HG03521 (cell line): ENCODE measurements around the gene SCFD2.
"Not testable (repeated sequence)": the region's sequence is repeated elsewhere in the genome, so short reads cannot be mapped to it uniquely, and the experiment has no call there.

Experiments used
- ATAC-seq: cut with Tn5 transposase; IDR thresholded peaks from one replicate; pipeline ENCODE4 v1.9.1; 2021; ENCODE audit warnings: mild to moderate bottlenecking, moderate library complexity; ENCODE audit not compliant: unreplicated experiment

Gene SCFD2

DNA sequence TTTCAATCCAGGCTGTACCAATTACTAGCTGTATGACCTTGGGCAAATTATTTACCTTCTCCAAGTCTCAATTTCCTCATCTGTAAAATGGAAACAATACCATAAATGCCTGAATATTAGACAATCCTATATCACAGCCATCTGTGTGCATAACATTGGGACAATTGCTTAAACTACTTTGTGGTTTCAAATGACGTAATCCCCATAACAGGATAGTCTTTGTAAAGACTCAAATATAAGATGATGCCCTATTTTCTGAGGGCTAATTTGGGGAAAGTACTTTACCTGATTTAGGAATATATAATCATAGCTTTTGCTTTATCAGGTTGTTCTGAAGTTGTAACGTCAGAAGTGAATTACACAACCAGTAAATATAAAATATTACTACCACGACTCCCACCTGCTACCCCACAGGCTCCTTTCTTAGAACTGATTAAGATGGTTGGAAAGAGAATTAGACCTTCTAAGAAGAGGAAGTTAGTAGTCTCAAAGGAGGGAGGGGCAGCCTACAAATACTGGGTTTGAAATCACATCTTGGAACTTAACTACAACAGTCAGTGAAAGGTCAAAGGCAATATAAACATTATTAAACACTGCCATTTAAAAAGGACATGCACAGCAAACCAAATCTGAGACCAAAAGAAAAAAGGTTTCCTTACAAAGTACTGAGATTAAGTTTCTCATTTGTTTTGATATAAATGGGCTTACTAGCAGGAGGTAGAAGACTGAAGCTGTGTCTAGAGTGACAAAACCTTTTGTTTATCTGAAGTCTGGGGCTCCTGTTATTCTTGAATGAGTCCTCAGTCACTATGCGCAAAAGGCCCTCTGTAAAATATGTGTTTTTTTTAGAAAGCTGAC is 215.0 kb downstream of the SCFD2 start:
- ATAC-seq: no peak

- ATAC-seq: no peak
Measured at GRCh38 chr4:53147711-53148110, 218.2 kb downstream of the SCFD2 start.

DNA sequence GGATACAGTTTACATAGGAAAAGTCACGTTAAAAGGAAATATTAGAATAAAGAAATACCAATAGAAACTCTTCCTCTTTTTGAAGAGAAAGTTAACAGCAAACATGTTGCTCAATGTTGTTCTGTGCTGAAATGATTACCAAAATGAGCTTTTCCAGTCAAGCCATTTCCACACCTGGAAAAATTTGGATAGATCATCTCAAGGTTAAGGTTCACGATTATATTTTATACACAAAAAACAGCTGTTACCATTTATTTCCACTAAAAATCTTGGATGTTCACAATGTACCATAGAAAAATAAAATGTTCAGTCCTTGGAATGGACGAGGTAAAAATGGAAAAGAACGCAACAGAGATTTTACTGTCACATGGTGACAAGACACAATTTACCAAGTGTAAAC is 218.7 kb downstream of the SCFD2 start:
- ATAC-seq: no peak

DNA sequence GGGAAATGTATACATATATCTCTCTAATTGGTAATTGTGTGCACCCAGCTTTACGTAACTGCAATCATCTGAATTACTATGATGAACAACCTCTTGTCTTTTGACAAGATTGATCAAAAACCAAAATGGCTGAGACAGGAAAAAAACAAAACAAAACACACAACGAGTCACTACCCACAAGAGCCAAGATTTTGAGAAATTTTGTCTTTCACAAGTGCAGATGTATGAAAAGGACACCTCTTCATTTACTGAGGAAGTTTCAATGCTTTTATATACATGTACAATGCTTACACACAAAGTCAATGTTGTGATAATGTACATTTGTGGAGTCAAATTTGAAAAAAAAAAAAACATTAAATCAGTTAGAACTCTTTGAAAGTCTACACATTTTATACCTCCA is 224.6 kb downstream of the SCFD2 start:
- ATAC-seq: no peak

- not testable (repeated sequence) for ATAC-seq
Measured at GRCh38 chr4:53139256-53139655, 226.6 kb downstream of the SCFD2 start.

DNA sequence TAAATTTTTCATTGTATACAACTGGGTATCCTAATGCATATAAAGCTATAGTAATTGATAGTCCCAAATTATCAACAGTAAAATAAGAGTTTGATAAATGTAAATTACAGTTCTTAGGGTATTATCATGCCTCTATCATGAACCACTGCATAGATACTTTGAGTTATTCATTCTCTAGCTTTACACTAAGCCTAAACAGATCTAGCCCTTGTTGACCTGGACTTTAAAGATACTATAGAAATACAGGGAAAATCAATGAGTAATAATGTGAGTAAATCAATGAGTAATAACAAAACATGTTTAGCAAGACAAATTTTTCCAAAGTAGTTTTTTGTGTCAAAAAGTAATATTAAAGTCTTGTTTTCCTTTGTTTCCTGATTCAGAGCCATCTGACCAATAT is 228.4 kb downstream of the SCFD2 start:
- no peak for ATAC-seq

DNA sequence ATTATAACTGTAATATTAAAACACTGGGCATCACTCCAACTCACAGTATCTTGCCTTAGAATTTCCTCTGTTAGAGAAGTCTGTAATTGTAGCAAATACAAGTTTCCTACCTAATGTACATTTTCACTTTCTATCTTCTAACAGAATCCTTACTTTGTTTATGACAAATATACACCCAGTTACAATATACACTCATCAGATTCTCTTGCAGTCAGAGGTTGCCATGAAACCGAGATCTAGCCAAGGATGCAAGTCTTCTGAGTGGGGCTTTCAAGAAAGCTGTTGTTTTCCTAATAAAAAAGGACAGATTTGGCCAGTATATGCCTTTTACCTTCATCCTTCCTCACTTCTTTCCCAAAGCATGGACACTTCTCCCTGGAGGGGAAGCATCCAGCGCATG is 228.9 kb downstream of the SCFD2 start:
- ATAC-seq: no peak

DNA sequence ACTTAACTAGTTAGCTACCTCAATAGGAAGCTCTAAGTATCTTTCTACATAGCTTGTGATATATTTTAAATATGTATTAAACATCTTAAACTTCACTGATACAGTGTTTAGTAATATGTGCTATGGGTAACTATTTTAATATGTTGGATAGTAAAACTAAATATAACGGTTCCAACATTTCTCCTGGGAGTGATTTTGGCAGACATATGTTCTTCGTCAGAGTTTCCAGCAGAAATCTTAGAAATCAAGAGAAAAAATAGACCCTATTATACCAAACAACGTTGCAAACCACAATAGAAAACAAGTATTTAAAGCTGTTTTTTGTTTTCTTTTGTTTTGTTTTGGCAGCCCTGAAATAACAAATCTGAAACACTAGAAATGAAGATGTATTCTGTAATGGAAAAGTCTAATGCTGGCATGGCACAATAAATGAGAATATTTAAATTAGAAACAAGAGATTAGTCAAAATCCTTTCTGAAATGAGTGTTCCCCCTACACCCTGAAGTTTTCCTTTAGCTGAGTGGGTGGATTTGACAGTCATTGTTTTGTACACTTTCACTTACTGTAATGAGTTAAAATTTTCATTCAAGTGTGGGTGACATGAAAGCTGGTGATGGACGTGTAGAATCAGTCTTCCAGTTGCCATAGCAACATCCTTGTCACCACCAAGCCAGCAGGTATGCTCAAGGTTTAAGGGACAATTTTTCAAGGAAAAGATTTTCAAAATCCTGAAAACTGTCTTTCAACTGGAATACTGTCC is 233.5 kb downstream of the SCFD2 start:
- no peak for ATAC-seq

- no peak for ATAC-seq
Measured at GRCh38 chr4:53131562-53131925, 234.3 kb downstream of the SCFD2 start.

- ATAC-seq: no peak
Measured at GRCh38 chr4:53130896-53131561, 234.8 kb downstream of the SCFD2 start.

DNA sequence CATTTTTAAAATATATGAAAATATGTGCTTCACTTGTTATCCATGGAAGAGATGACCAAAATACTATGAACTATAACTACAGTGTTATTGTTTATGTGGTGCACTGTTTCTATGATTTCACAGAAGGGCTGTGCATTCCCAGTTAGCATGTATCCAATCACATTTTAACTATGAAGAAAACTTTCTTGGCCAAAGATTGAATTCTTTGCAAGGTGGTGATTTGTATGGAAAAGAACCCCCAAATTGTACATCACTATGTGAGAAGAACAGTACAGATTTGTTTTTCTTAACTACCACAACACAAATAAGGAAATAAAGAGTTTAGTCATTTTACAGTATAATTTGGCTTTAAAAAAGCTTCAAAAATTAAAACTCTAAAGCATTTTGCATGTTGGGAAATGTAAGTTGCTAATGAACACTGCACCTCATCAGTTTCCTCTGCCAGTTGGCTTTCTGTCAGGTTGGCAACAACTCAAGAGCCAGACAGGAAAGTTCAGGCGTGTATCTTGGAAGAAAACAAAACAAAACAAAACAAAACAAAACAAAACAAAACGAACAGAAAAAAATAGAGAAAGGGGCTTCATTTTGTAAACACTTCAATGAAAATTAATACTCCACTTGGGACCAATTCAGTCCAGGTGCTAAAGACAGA is 237.0 kb downstream of the SCFD2 start:
- ATAC-seq: no peak

GRCh38 chr4:53128231-53128630 is 237.6 kb downstream of the SCFD2 start:
- ATAC-seq: no peak

DNA sequence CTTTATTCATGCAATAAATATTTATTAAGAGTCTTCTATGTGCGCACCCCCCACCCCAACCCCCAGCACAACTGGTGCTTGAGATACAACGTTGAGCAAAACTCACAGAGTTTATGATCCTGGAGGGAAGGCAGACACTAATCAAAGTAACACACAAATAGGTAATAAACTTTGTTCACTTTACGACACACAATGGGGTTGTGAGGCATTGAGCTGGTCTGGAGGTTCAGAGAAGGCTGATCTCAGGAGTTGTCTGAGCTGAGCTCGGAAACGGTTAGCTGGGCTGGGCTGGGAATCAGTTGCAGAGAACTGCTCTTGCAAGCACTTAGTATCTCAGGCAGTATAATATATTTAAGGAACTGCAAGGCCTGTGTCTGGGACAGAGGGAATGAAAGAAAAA is 238.5 kb downstream of the SCFD2 start:
- no peak for ATAC-seq

DNA sequence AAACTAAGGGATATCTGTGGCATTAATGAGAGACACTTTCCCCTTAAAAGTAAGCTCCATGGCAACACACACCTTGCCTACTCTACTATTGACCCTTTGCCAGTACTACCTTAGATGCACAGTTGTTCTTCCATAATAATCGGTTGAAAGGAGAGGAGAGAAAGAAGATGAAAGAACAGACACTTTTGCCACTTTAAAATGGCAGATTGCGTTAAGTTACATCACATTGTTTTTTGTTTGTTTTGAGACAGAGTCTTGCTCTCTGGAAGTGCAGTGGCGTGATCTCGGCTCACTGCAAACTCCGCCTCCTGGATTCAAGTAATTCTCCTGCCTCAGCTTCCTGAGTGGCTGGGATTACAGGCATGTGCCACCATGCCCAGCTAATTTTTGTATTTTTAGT is 239.8 kb downstream of the SCFD2 start:
- ATAC-seq: no peak

- ATAC-seq: no peak
Measured at GRCh38 chr4:53123819-53124218, 242.0 kb downstream of the SCFD2 start.

GRCh38 chr4:53123171-53123570 is 242.7 kb downstream of the SCFD2 start:
- ATAC-seq: no peak

- no peak for ATAC-seq
Measured at GRCh38 chr4:53122280-53123116, 243.4 kb downstream of the SCFD2 start.

DNA sequence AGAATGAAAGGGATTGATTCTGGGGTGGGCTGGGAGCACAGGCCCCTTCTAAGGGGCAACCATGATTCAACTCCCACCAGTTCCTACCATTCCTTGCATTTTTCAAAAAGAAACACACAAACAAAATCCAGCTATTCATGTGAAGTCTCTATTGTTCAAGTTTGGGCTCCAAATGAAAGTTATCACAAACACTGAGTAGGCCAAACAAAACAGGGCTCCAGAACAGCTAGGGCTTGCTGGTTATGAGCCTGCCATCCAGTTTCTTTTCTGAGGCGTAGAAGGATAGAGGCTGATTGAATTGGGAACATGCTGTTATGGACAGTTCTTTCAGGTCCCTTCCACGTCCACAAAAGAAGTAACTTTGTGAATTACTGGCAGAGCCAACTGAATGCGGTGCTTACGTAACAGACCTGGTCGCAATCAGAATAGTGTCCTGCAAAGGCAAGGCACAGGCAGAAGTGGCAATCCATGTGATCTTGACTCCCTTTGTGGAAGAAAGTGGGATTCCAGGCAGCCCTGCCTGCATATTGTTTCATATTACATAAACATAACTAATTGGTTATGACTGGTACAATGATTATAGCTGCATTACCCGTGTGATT is 244.5 kb downstream of the SCFD2 start:
- no peak for ATAC-seq

DNA sequence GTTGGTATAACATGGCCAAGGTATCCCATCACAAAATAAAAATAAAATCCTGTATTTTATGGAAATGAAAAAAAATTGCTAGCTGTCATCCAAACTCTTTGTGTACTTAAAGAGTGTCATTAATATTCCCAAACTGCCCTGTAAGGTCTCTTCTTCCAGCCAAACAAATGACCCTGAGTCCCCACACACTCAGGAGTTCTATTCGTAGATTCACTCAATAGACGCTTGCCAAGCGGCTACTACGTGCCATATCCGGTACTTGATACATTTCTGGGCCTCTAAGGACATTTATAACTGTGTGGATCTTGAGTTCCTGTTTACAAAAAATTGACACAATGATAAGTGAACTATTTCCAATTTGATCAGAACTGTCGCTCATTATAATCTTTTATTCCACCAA is 245.1 kb downstream of the SCFD2 start:
- ATAC-seq: no peak

DNA sequence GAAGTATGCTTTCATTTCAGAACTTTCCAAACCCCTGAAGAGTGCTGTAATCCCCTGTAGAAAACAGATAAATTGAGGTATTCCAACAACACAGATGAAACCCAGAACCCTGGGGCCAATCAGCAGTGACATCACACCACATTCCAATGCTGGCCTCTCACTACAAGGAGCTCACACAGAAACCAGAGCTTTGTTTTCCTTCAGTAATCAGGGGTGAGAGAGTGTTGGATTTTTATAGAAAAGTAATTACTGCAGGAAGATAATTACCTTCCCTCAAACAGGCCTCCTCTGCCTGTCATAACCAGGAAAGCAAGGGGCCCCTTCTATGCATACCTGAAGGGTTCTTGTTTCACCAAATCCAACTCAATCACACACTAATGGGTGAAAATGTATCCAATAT is 246.2 kb downstream of the SCFD2 start:
- ATAC-seq: no peak
